Activated T-helper 17 cell treated with anti-CD3 and anti-CD28 coated beads, Interleukin-2, amount 50 U/mL, for 72 hours (primary cell): ENCODE results near the gene PARD6A. TPM values are rescaled to one million over a fixed set of nuclear protein-coding genes. Genes with fewer than 3 reads are reported as not detected.

ENCODE experiments used
- ATAC-seq: fragments of 150-1000 bp; cut with Tn5 transposase; replicated peaks from 2 replicates; pipeline ENCODE4 v1.10.0; 2021; ENCODE audit warnings: mild to moderate bottlenecking, moderate library complexity
- H3K27ac Mint-ChIP-seq: one replicate; pipeline ENCODE4 v1.8.0; 2022; ENCODE audit warnings: mixed read lengths
- H3K27me3 Mint-ChIP-seq: one replicate; pipeline ENCODE4 v1.8.0; 2022; ENCODE audit warnings: mixed read lengths
- H3K36me3 Mint-ChIP-seq: one replicate; pipeline ENCODE4 v1.8.0; 2022; ENCODE audit warnings: low read depth, mild to moderate bottlenecking, mixed read lengths
- H3K4me1 Mint-ChIP-seq: one replicate; pipeline ENCODE4 v1.8.0; 2022; ENCODE audit warnings: mixed read lengths
- H3K4me3 Mint-ChIP-seq: one replicate; pipeline ENCODE4 v1.8.0; 2022; ENCODE audit warnings: mild to moderate bottlenecking, mixed read lengths
- H3K9me3 Mint-ChIP-seq: one replicate; pipeline ENCODE4 v1.8.0; 2022; ENCODE audit warnings: mixed read lengths
- total RNA-seq, 2 donors: library from RNA; stranded (reverse); gene quantifications; one replicate each; pipeline ENCODE4 v1.2.3, GENCODE V29; 2022

The PARD6A gene
- total RNA-seq, 2 donors from 2014 or later, result 10.7 to 16.5 TPM

GRCh38 chr16:67709050-67709449, 48.3 kb downstream of the PARD6A start:
- H3K36me3 Mint-ChIP-seq, result no peaks in the 10 kb centered on the region

GRCh38 chr16:67710607-67711006, 49.8 kb downstream of the PARD6A start:
- Mint-ChIP-seq H3K4me3 (no peak overlapping the region), H3K9me3 (no peaks in the 10 kb centered on the region), H3K27me3 (no peaks in the 10 kb centered on the region), H3K36me3 (no peaks in the 10 kb centered on the region), H3K27ac (no peak overlapping the region), H3K4me1 (peaks cover 8% of the 10 kb centered on the region)
- no peak for ATAC-seq

More at GRCh38 chr16:67709050-67709449, 48.3 kb downstream of the PARD6A start:
- no peak overlapping the region for H3K4me3 Mint-ChIP-seq
- H3K27me3 Mint-ChIP-seq, result no peaks in the 10 kb centered on the region
- H3K9me3 Mint-ChIP-seq, result no peaks in the 10 kb centered on the region
- peaks cover 14% of the 10 kb centered on the region for H3K4me1 Mint-ChIP-seq
- no peak for ATAC-seq
- no peak overlapping the region for H3K27ac Mint-ChIP-seq

Other genes with a start within 250 kb of the PARD6A start
- gene ZDHHC1, start 244.5 kb upstream of the PARD6A start, total RNA-seq, result under 1 TPM; 0.52 to 0.74 TPM
- 1 to 10 TPM in 1 of 2 donors, under 1 TPM in 1; 0.21 to 1.4 TPM for gene HSD11B2, start 229.8 kb upstream of the PARD6A start, total RNA-seq
- 10 to 100 TPM; 20.6 to 42.1 TPM for gene ATP6V0D1, start 179.8 kb upstream of the PARD6A start, total RNA-seq
- gene AGRP, start 177.4 kb upstream of the PARD6A start, total RNA-seq, result not detected
- gene RIPOR1, start 132.1 kb upstream of the PARD6A start, total RNA-seq, result 10 to 100 TPM; 30.4 to 57.0 TPM
- 10 to 100 TPM; 41.2 to 49.4 TPM for gene CTCF, start 98.4 kb upstream of the PARD6A start, total RNA-seq
- 100 to 1,000 TPM; 134 to 169 TPM for gene CARMIL2, start 15.8 kb upstream of the PARD6A start, total RNA-seq
- gene ACD, start 700 bp upstream of the PARD6A start, total RNA-seq, result 10 to 100 TPM; 37.5 to 63.4 TPM
- 1 to 10 TPM; 9.1 to 9.4 TPM for gene ENKD1, start 5.8 kb downstream of the PARD6A start, total RNA-seq
- gene C16orf86, start 5.9 kb downstream of the PARD6A start, total RNA-seq, result 1 to 10 TPM; 1.5 to 1.8 TPM
- 10 to 100 TPM; 13.8 to 20.9 TPM for gene GFOD2, start 58.4 kb downstream of the PARD6A start, total RNA-seq
- gene RANBP10, start 145.6 kb downstream of the PARD6A start, total RNA-seq, result 10 to 100 TPM; 18.4 to 21.0 TPM
- under 1 TPM in 1 of 2 donors, not detected in 1; 0.26 TPM for gene TSNAXIP1, start 145.9 kb downstream of the PARD6A start, total RNA-seq
- 10 to 100 TPM; 29.9 to 51.6 TPM for gene THAP11, start 181.4 kb downstream of the PARD6A start, total RNA-seq
- gene NUTF2, start 186.0 kb downstream of the PARD6A start, total RNA-seq, result 100 to 1,000 TPM in 1 of 2 donors, 10 to 100 TPM in 1; 82.9 to 175 TPM
- gene CENPT, start 186.7 kb downstream of the PARD6A start, total RNA-seq, result 10 to 100 TPM; 61.4 to 64.2 TPM
- gene EDC4, start 212.1 kb downstream of the PARD6A start, total RNA-seq, result 100 to 1,000 TPM; 101 to 137 TPM
- 1 to 10 TPM in 1 of 2 donors, not detected in 1; 1.2 TPM for gene NRN1L, start 223.9 kb downstream of the PARD6A start, total RNA-seq
- 10 to 100 TPM in 1 of 2 donors, 1 to 10 TPM in 1; 7.5 to 11.8 TPM for gene PSKH1, start 232.3 kb downstream of the PARD6A start, total RNA-seq